ENCODE measurements around the gene CUL5.

CUL5 gene

DNA sequence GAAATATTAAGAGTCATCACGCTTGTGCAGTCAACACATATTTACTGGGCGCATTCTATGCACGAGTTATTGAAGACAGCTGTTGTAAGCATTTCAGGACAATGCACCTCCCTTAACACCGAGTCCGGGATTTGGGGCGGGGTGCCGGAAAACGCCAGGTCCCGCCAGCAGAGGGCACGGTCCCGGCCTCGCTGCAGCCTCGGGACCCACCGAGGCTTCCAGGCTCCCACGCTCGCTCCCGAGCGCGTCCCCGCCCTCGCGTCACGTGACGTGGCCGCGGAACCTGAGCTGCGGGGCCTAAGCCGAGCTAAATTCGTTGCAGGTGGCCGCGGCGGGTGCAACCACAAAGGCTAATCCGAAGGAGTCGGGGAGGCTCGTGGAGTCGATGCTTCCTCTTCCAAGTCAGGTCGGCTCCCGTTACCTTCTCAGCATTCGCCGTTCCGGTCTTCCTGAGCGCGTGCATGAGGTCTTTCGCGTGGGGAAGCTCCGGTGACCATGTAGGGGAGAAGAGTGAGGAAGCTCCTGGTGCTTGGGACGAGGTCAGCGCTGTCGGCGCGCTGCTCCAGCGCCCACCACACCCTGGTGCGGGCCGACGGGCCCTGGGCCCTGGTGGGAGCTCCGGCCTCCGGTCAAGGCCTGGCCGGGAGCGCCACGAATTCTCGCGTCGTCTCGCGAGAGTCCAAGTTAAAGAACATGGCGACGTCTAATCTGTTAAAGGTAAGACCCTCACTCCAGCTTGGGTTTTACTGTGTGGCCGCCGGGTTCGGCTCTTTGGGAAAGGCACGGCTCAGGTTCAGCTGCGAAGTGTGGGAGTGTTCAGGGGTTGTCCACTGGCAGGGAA, at the start of gene CUL5:
Gene CUL5 (plus strand): TSS at position 243 of the 841 bp plus-strand sequence. CDS start 451 bp downstream, at position 694.
- DNase-seq = peak; percentile 75

DNA sequence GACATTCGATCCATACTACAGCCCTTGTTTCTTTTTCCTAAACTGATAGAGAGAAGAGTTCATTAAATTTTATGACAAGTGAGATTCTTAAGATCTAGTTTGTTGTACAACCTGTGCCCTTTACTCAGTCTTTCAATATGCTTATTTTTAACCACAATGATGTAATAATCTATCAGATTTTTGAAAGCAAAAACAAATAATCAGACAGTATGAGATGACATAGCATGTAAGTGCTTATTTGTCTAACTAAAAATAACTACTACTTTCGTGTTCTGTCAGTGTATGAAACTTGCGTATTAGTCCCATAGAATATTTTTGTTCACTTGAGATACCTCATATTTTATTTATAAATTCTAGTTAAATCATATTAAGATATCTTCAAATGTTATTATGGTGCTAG, 47.2 kb upstream of the CUL5 start:
- no peak for DNase-seq

DNA sequence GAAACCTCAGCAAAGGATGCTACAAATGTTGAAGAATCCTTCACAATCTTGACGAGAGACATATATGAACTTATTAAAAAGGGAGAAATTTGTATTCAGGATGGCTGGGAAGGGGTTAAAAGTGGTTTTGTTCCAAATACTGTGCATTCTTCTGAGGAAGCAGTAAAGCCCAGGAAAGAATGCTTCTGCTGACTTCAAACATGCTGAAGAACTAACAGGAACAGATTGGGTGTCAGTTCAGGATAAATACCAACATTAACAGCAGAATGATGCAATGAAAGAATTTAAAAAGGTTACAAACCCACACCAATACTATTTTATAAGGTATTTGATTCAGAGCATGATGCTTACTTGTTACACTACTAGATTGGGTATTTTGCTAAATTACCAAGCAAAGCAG, 46.5 kb upstream of the CUL5 start:
- DNase-seq = no peak

DNA sequence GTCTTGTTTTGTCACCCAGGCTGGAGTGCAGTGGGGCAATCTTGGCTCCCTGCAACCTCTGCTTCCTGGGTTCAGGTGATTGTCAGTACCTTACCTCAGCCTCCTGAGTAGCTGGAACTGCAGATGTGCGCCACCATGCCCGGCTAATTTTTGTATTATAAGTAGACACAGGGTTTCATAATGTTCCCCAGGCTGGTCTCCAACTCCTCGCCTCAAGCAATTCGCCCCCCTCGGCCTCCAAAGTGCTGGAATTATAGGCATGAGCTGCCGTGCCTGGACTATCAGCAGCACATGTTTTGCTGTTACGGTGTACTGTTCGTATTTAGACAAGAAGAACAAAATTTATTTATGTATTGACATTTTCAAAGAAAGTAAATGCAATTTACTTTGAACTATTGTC, 45.6 kb upstream of the CUL5 start:
- DNase-seq = no peak

DNA sequence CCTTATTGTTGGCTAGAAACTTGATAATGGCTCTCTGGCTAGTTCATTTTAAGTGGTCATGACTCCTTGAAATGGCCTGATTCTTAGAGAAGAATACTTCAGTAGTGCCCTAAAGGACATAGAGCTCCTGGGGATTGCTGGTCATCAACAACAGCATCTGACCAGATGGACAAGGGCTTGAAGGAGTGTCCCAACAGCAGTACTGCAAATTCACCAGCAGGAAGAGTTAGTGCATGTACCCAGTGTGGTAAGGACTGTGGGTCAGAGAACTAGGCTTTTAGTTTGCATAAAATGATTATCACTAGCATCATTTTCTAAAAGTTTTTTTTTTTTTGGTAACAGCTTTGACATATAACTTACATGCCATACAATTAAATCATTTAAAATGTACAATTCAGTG, 39.5 kb upstream of the CUL5 start:
- DNase-seq = peak; percentile 17

DNA sequence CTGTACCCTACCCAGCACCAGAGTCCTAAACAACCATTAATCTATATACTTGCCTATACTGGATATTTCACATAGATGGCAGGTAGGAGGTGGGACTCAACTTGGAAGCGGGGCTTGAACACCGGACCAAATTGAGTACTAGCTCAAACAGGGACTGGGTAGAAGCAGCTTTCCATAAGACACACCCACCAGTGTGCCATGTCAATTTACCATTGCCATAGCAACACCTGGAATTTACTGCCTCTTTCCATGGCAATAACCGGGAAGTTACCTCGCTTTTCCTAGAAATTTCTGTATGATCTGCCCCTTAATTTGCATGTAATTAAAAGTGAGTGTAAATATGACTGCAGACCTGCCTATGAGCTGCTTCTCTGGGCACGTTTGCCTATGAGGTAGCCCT, 38.6 kb upstream of the CUL5 start:
- DNase-seq = no peak

DNA sequence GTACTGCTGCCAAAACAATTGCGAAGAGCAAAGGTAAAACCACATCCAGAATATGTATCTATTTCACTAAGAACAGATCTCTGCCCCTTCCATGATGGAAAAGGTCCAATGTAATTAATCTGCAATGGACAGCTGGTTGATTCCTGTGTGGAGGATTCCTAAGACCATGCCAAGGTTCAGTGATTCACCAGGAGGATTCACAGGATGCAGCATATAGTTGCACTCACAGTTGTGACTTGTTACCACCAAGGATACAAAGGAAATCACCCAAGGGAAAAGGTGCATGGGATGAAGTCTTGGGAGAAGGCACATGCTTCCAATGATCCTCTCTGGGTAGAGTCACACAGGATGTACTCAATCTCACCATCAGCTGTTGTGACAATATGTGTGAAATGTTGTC, 35.1 kb upstream of the CUL5 start:
- no peak for DNase-seq

DNA sequence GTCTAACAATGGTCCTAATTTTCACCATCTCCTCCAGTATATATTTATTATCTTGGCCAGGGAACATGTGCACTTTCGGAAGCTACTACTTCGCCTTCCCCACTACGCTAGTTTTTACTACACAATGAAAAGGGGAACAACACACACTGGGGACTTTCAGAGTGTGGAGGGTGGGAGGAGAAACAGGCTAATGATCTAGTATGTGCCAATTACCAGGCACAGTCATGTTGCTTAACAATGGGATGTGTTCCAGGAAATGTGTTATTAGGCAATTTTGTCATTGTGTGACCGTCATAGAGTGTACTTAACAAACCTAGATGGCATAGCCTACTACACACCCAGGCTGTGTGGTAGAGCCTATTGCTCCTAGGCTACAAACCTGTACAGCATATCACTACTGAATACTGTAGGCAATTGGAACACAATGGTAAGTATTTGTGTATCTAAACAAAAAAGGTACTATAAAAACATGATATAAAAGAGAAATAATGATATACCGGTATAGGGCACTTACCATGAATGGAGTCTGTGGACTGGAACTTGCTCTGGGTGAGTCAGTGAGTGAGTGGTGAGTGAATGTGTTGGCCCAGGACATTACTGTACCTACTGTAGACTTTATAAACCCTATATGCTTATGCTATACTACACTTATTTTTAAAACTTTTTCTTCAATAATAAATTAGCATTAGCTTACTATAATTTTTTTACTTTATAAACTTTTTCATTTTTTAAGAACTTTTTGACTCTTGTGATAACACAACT, 20.1 kb upstream of the CUL5 start:
- no peak for DNase-seq

DNA sequence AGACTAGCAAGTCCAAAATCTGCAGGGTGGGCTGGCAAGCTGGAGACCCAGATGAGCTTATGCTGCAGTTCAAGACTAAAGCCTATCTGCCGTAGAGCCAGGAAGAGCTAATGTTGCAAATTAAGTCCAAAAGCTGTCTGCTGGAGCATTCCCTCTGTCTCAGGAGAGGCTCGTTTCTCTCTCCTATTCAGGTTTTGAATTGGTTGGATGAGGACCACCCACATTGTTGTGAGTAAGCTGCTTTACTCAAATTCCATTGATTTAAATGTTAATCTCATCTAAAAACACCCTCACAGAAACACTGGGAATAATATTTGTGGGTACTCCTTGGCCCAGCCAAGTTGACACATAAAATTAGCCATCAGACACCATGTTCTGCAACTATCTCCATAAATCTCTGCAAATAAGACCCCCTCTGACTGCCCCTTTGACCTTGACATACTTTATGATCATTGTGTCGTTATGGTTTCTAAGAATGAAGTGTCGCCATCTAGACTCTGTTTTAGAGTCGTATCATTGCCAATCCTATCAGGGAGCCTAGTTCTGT, 16.8 kb upstream of the CUL5 start:
- DNase-seq = no peak

DNA sequence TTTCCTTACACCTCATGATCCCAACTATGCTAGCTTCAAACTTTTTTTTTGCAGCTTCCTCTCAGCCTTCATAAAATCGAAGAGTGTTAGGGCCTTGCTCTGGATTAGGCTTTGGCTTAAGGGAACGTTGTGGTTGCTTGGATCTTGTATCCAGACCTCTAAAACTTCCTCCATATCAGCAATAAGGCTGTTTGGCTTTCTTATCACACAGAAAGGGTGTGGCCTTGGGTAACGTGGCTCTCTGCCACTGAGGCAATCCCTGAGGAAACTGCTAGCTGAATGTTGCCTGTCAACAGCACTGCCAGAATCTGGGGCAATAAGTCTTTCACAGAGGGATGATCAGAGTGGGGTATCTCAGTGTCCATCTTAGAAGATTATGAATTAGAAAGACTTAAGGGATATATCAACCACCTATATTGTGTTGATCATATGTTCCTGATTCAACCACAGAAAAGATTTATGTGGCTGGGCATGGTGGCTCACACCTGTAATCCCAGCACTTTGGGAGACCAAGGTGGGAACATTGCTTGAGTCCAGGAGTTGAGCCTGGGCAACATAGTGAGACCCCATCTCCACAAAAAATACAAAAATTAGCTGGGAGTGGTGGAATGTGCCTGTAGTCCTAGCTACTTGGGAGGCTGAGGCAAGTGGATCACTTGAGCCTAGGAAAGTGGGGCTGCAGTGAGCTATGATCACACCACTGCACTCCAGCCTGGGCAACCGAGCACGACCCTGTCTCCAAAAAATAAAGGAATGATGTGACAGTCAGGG, 12.5 kb upstream of the CUL5 start:
- no peak for DNase-seq

DNA sequence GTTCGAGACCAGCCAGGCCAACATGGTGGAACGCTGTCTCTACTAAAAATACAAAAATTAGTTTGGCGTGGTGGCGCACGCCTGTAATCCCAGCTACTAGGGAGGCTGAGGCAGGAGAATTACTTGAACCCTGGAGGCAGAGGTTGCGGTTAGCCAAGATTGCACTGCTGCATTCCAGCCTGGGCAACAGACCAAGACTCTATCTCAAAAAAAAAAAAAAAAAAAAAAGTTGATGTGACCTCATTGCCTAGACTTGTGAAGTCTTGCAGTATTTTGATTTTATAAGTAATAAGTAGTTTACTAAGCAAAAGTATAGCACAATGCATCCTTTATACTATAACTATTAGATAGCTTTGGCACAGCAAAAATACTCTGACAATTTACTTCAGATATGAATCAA, 9.9 kb upstream of the CUL5 start:
- DNase-seq = no peak

DNA sequence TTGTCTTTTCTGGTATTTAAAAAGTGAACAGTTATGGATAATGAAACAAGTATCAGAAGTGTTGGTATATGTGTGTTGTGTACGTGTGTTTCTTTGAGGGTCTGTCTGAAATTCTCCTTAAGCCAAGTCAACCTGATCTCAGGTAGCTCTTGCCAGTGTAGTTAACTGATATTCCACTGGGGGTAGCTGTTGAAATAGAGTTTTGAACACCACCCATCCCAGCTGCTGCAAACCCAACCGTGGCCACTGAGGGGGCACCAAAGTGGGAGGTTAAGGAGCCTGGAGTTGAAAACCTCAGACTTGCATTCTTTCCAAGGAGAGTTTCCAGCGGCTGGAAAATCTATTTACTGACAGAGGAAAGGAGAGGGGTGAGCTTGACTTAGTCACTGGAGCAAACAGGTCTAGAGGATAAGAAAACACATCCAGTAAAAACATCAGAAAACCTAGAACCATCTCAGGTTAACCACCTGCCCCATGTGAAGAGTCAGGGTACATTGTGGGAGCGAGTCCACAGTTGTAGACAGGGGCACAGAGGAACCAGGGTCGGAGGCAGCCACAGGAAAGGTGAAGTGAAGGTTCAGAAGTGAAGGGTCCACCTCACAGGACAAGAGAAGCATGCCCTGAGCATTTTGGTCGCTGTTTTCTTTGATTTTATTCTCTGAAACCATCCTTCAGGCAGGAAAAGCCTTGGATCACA, 8.8 kb upstream of the CUL5 start:
- DNase-seq = peak; percentile 83

DNA sequence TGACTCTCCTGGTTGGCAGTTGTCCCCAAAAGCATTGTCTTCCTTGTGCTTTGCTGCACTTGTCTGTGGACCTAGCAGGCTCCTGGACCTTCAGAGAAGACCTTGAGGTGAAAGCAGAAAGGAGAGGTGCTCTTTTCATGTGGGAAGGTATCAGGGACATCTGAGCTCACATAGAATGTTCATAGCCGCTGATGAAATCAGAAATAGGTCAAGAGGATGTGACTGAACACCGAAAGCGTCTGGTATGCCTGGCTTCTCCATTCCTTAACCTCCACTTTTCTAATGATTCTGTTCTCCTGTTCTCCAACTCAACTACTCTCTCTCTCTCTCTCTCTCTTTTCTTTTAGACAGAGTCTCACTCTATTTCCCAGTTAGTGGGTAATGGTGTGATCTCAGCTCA, 6.2 kb upstream of the CUL5 start:
- DNase-seq = no peak

DNA sequence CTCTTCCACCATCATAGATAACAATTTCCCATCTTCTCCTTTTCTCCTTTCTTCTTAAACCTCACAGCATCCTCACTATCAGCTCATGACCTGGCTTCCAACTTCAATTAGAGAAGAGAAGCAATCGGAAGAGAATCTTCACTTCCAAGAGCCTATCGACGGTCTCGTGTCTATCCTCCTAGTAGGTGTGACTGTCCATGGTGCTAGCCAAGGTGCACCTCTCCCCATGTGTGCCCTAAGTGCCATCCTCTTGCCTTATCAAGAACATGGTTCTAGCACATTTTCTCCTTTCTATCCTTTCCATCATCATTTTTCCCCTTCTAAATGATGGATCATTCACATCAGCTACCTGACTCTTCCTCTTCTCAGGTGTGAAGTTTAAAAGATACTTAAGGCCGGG, 5.1 kb upstream of the CUL5 start:
- no peak for DNase-seq

DNA sequence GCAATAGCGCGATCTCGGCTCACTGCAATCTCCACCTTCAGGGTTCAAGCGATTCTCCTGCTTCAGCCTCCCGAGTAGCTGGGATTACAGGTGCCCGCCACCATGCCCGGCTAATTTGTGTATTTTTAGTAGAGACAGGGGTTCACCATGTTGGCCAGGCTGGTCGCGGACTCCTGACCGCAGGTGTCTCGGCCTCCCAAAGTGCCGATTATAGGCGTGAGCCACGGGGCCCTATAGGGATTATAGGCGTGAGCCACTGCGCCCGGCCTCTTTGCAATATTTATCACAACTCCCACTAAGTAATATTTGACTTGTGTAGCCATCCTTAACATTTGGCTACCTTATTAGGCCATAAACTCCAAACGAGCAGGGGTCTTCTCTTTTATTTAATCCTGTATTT, 879 bp upstream of the CUL5 start:
- no peak for DNase-seq

DNA sequence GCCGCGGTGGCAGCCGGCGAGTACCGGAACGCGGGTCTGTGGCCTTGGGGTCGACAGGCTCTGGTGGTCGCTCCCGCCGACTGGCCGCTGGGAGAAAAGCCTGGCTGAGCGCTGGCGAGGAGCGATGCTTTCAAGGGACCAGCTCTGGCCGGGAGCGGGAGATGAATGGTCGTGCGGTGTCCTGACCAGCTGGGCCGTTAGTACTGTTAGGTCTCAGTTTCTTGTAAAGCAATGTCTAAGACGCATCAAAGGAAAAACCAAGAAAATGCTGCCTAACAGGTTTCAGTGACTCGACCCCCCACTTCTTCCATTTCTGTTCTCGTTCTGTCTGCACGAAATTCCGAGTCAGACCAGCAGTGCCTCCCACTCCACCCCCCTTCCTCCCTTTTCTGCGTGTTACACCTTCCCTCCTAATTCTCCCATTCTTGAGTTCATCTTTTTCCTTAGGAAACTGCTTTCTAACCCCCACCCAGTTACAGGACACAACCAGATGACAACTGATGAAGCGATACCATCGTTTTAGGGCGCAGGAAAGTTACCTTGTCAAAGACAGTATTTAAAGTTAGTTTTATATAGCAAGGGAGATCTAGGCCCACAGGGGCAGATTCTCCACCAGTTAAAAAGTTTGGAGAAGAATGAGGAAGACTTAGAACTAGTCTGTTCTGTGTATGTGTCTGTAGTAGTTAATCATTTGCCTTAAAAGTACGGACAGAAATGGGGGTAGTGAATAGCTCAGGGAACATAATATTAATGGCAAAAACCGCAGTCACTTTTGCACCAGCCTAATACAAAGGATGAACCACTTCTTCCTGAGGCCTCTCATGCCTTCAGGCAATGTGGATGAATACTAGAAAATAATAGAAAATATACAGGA, 1.0 kb downstream of the CUL5 start:
- DNase-seq = no peak

DNA sequence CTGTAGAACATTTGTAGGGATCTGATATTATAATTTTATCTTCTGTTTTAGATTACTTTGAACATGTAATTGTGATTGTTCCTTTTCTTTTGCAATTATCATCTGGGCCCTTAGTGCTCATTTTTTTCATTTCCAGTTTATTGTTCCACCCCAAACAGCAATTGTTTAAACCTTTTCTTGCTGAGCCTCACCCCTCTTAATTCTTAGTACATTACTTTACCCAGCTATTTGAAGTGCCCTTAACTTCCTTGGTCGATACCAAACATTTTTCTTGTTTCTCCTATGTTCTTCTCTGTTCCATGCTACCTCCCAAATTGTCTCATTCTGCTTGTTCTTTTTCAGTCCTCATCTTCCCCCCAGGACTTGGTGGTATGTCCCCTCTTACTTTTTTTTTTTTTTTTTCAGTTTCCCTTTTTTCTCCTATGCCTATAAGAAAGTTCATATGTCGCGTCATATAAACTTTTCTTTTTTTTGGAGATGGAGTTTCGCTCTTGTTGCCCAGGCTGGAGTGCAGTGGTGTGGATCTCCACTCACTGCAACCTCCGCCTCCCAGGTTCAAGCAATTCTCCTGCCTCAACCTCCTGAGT, 3.5 kb downstream of the CUL5 start:
- DNase-seq = no peak

DNA sequence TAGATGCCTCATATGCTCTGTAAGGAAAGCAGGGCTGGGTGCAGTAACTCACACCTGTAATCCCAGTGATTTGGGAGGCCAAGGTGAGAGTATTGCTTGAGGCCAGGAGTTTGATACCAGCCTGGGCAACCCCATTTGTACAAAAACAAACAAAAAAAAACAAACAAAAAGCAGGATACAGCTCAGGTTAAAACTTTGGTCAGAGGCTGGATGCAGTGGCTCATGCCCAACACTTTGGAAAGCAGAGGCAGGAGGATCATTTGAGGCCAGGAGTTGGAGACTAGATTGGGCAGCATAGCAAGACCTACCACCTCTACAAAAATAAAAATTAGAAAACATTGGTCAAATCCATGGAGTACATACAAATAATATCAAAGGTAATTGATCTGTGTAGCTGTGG, 7.9 kb downstream of the CUL5 start:
- DNase-seq = no peak

DNA sequence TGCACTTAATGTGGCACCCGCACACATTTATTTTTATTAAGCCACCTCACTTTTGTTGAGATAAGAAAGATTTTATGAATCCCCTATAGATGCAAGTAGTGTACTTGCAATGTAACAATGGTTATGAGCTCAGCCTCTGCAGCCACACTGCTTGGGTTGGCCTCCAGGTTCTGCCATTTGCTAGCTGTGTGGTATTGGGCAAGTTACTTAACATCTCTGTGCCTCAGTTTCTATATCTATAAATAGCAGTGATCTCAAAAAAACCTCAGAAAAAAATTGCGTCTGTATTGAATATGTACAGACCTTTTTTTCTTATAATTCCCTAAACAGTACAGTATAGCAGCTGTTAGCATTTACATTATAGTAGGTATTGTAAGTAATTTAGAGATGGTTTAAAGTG, 10.0 kb downstream of the CUL5 start:
- DNase-seq = no peak

DNA sequence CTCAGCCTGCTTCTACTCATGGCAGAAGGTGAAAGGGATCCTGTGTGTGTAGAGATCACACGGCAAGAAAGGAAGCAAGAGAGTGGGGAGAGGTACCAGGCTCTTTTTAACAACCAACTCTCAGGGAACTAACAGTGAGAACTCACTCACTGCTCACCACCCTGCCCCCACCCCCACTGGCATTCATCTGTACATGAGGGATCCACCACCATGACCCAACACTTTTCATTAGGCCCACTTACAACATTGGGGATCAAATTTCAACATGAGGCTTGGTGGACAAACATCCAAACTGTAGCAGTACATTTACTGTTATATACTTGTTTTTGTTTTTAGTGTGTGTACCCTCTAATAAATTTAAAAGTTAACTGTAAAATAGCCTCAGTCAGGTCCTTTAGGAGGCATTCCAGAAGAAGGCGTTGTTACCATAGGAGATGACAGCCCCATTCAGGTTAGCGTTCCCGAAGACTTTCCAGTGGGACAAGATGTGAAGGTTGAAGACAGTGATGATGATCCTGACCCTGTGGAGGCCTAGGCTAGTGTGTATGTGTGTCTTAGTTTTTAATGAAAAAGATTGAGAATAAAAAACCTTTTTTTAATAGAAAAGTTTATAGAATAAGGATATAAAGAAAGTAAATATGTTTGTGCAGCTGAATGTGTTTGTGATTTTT, 11.3 kb downstream of the CUL5 start:
- no peak for DNase-seq
